Fibroblast of lung (primary cell): ENCODE measurements around the gene ARMH3.

Source experiments
- EZH2 ChIP-seq: IDR thresholded peaks from 2 replicates; pipeline ENCODE4 v1.5.1; 2012; ENCODE audit warnings: low read length, control low read depth, mild to moderate bottlenecking; ENCODE audit errors: missing control alignments
- TF ChIP-seq, protein P1 (sequence below), 2 donors: IDR thresholded peaks in 1 of 2; conservative IDR thresholded peaks in 1 of 2; 1 replicate in 1 of 2; 2 replicates in 1 of 2; pipeline ENCODE4 v1.5.1; 2011 to 2012; ENCODE audit warnings: low read length in 2 of 2, control low read depth in 1 of 2, inconsistent platforms in 1 of 2, low read depth in 1 of 2, mild to moderate bottlenecking in 1 of 2

GRCh38 chr10:101901340-101901739 is 154.6 kb downstream of the ARMH3 start:
- TF ChIP-seq, protein P1, sequence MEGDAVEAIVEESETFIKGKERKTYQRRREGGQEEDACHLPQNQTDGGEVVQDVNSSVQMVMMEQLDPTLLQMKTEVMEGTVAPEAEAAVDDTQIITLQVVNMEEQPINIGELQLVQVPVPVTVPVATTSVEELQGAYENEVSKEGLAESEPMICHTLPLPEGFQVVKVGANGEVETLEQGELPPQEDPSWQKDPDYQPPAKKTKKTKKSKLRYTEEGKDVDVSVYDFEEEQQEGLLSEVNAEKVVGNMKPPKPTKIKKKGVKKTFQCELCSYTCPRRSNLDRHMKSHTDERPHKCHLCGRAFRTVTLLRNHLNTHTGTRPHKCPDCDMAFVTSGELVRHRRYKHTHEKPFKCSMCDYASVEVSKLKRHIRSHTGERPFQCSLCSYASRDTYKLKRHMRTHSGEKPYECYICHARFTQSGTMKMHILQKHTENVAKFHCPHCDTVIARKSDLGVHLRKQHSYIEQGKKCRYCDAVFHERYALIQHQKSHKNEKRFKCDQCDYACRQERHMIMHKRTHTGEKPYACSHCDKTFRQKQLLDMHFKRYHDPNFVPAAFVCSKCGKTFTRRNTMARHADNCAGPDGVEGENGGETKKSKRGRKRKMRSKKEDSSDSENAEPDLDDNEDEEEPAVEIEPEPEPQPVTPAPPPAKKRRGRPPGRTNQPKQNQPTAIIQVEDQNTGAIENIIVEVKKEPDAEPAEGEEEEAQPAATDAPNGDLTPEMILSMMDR (conservative IDR thresholded peaks at IDR 0.05 in 1 of 2, IDR thresholded peaks at IDR 0.05 in 1 of 2; ENCODE audit: low read depth in 1 of 2, low read length in 2 of 2) = no peak
- TF ChIP-seq EZH2 = no peak
